Loucy (cell line): ENCODE results near the gene FAM3C.

Source experiments
- H2AFZ ChIP-seq: fragments of 200-600 bp; sonication (generic); 2 replicates; pipeline ENCODE4 v1.6.0; 2016; ENCODE audit warnings: antibody characterized with exemption, mild to moderate bottlenecking, low read length, moderate library complexity
- H3F3A ChIP-seq: fragments of 200-600 bp; 2 replicates; pipeline ENCODE4 v1.6.0; 2016; ENCODE audit warnings: antibody characterized with exemption, low read depth, mild to moderate bottlenecking
- H3K27me3 ChIP-seq: fragments of 200-600 bp; sonication (generic); 2 replicates; pipeline ENCODE4 v1.6.1; 2014; ENCODE audit warnings: low read length, mild to moderate bottlenecking; ENCODE audit not compliant: insufficient read depth, poor library complexity, severe bottlenecking
- H3K36me3 ChIP-seq: fragments of 200-600 bp; sonication (generic); 2 replicates; pipeline ENCODE4 v1.6.1; 2016; ENCODE audit warnings: low read length; ENCODE audit not compliant: insufficient read depth
- H3K4me1 ChIP-seq: fragments of 200-600 bp; sonication (generic); 2 replicates; pipeline ENCODE4 v1.5.1; 2014; ENCODE audit warnings: low read length, mild to moderate bottlenecking; ENCODE audit not compliant: insufficient read depth, poor library complexity, severe bottlenecking
- H3K4me2 ChIP-seq: fragments of 200-600 bp; sonication (generic); 2 replicates; pipeline ENCODE4 v1.6.0; 2014; ENCODE audit warnings: antibody characterized with exemption, low read length, low read depth, mild to moderate bottlenecking; ENCODE audit not compliant: poor library complexity, severe bottlenecking
- H3K4me3 ChIP-seq: fragments of 200-600 bp; sonication (generic); 2 replicates; pipeline ENCODE4 v1.5.1; 2014; ENCODE audit warnings: low read length, mild to moderate bottlenecking, mixed read lengths; ENCODE audit not compliant: poor library complexity, severe bottlenecking
- H3K79me2 ChIP-seq: fragments of 200-600 bp; sonication (generic); 2 replicates; pipeline ENCODE4 v1.6.1; 2014; ENCODE audit warnings: low read length; ENCODE audit not compliant: insufficient read depth
- H3K9ac ChIP-seq: fragments of 200-600 bp; sonication (generic); 2 replicates; pipeline ENCODE4 v1.6.0; 2014; ENCODE audit warnings: mild to moderate bottlenecking, low read depth, low read length, moderate library complexity; ENCODE audit not compliant: poor library complexity, severe bottlenecking
- H3K9me2 ChIP-seq: fragments of 200-600 bp; sonication (generic); replicated peaks from 2 replicates; pipeline ENCODE4 v1.6.1; 2016; ENCODE audit warnings: low read depth, low read length, mixed read lengths
- H3K9me3 ChIP-seq: fragments of 200-600 bp; sonication (generic); 2 replicates; pipeline ENCODE4 v1.6.1; 2014; ENCODE audit warnings: mild to moderate bottlenecking, antibody characterized with exemption, low read length, low read depth; ENCODE audit not compliant: insufficient read depth
- H4K20me1 ChIP-seq: fragments of 200-600 bp; sonication (generic); 2 replicates; pipeline ENCODE4 v1.6.0; 2014; ENCODE audit warnings: antibody characterized with exemption, low read length, mild to moderate bottlenecking; ENCODE audit not compliant: insufficient read depth, poor library complexity, severe bottlenecking
- CTCF ChIP-seq: fragments of 200-600 bp; sonication (generic); conservative IDR thresholded peaks from 2 replicates; pipeline ENCODE4 v1.5.1; 2014; ENCODE audit warnings: mild to moderate bottlenecking, antibody characterized with exemption, low read length
- EZH2phosphoT487 ChIP-seq: fragments of 200-600 bp; IDR thresholded peaks from 2 replicates; pipeline ENCODE4 v1.6.1; 2018; ENCODE audit warnings: antibody characterized with exemption, mild to moderate bottlenecking, moderate library complexity, borderline replicate concordance

Gene FAM3C

GRCh38 chr7:121388950-121389349 lies 7.2 kb downstream of the FAM3C start:
- no peaks in the 10 kb centered on the region for H3F3A ChIP-seq
- H3K27me3 ChIP-seq: no peaks in the 10 kb centered on the region
- H3K4me3 ChIP-seq: no peak overlapping the region
- H3K36me3 ChIP-seq: no peaks in the 10 kb centered on the region
- H2AFZ ChIP-seq: no peak overlapping the region
- H3K79me2 ChIP-seq: peaks cover 75% of the 10 kb centered on the region
- no peaks in the 10 kb centered on the region for H3K9me3 ChIP-seq
- no peak overlapping the region for H3K9ac ChIP-seq
- peaks cover 44% of the 10 kb centered on the region for H3K4me1 ChIP-seq
- TF ChIP-seq CTCF (no peak), EZH2phosphoT487 (no peak)
- peak overlapping the region; percentile 0 for H3K4me2 ChIP-seq
- no peaks in the 10 kb centered on the region for H3K9me2 ChIP-seq
- H4K20me1 ChIP-seq: peaks cover 26% of the 10 kb centered on the region

- peak overlapping the region; percentile 52 for H3K4me2 ChIP-seq
- no peak overlapping the region for H2AFZ ChIP-seq
- no peaks in the 10 kb centered on the region for H3F3A ChIP-seq
- H3K79me2 ChIP-seq: peaks cover 48% of the 10 kb centered on the region
- H3K4me1 ChIP-seq: peaks cover 50% of the 10 kb centered on the region
- H3K9me2 ChIP-seq: no peaks in the 10 kb centered on the region
- H3K9me3 ChIP-seq: no peaks in the 10 kb centered on the region
- H3K9ac ChIP-seq: no peak overlapping the region
- peaks cover 3% of the 10 kb centered on the region; the same call in 1 of the 2 replicates for H3K36me3 ChIP-seq
- H3K27me3 ChIP-seq: no peaks in the 10 kb centered on the region
- TF ChIP-seq EZH2phosphoT487 (no peak), CTCF (no peak)
- H3K4me3 ChIP-seq: no peak overlapping the region
- peaks cover 18% of the 10 kb centered on the region for H4K20me1 ChIP-seq
These were observed 10.3 kb downstream of the FAM3C start for GRCh38 chr7:121385800-121386179.

- H3K79me2 ChIP-seq: peaks cover 45% of the 10 kb centered on the region
- H3K36me3 ChIP-seq: peaks cover 3% of the 10 kb centered on the region; the same call in 1 of the 2 replicates
- H2AFZ ChIP-seq: no peak overlapping the region
- H3K9me2 ChIP-seq: no peaks in the 10 kb centered on the region
- peaks cover 18% of the 10 kb centered on the region for H4K20me1 ChIP-seq
- H3K4me3 ChIP-seq: no peak overlapping the region
- H3K4me2 ChIP-seq: peak overlapping the region; percentile 52
- no peak overlapping the region for H3K9ac ChIP-seq
- no peaks in the 10 kb centered on the region for H3K9me3 ChIP-seq
- no peaks in the 10 kb centered on the region for H3K27me3 ChIP-seq
- no peak for TF ChIP-seq CTCF
- no peak for TF ChIP-seq EZH2phosphoT487
- peaks cover 47% of the 10 kb centered on the region for H3K4me1 ChIP-seq
- H3F3A ChIP-seq: no peaks in the 10 kb centered on the region
These were observed 10.9 kb downstream of the FAM3C start for GRCh38 chr7:121385056-121385799.
